ENCODE data around the gene TMED6. TPM values are rescaled to one million over a fixed set of nuclear protein-coding genes. Genes with fewer than 3 reads are reported as not detected.

TMED6 gene
- total RNA-seq, 1 experiment from 2014 or later: 0.91 TPM

GRCh38 chr16:69315486-69316311 is 35.9 kb downstream of the TMED6 start:
- RAD21 ChIA-PET (ENCODE audit: low non-redundant PET in 1 of 2, low total read pairs in 2 of 2, uncharacterized antibody in 2 of 2, unreplicated experiment in 2 of 2): no interaction called here
- CTCF ChIA-PET: no interaction called here
- POLR2A ChIA-PET: no interaction called here
- H3K4me2 ChIP-seq (ENCODE audit: low read length): no peak overlapping the region
- H4K20me1 ChIP-seq (ENCODE audit: insufficient read depth): no peaks in the 10 kb centered on the region
- no peak overlapping the region for H3K9ac ChIP-seq (ENCODE audit: low read length)
- peaks cover 2 to 7% of the 10 kb centered on the region in 2 experiments; a peak in 3 of 4 replicates for H3K4me1 ChIP-seq (ENCODE audit: control insufficient read depth in 1 of 2, insufficient read depth in 2 of 2, low read length in 2 of 2)
- H3K9me3 ChIP-seq (ENCODE audit: control insufficient read depth in 1 of 2, insufficient read depth in 1 of 2, low read depth in 1 of 2, low read length in 2 of 2): no peaks in the 10 kb centered on the region
- ATAC-seq (no peak), DNase-seq (ENCODE audit: low read depth, low spot score) (no peak)
- H2AFZ ChIP-seq (ENCODE audit: low read depth, low read length, poor library complexity, severe bottlenecking): no peak overlapping the region
- no peak for TF ChIP-seq ZNF274 (IDR thresholded peaks at IDR 0.05; ENCODE audit: low read depth, low read length)
- BruUV-seq (replicated peaks): no TSS peak
- H3K36me3 ChIP-seq (ENCODE audit: control insufficient read depth in 1 of 2, insufficient read depth in 2 of 2, low read length in 2 of 2): peaks cover 30 to 44% of the 10 kb centered on the region in 2 experiments; a peak in 3 of 4 replicates
- intact Hi-C loops (cut with micrococcal nuclease): no loop called here
- no peaks in the 10 kb centered on the region for H3K9me2 ChIP-seq (ENCODE audit: insufficient read depth)
- peaks cover 65% of the 10 kb centered on the region for H3K79me2 ChIP-seq (ENCODE audit: insufficient read depth, low read length)
- no peak overlapping the region for H3K27ac ChIP-seq (ENCODE audit: low read depth, low read length)
- H3K27me3 ChIP-seq (ENCODE audit: insufficient read depth, low read length): no peaks in the 10 kb centered on the region
- H3K4me3 ChIP-seq (replicated peaks in 1 of 2; ENCODE audit: low read depth in 1 of 2, low read length in 2 of 2): no peak overlapping the region

GRCh38 chr16:69314534-69314933 is 37.1 kb downstream of the TMED6 start:
- BruUV-seq (replicated peaks): no TSS peak
- Histone ChIP-seq H3K9me2 (ENCODE audit: insufficient read depth) (no peaks in the 10 kb centered on the region), H3K4me1 (ENCODE audit: control insufficient read depth in 1 of 2, insufficient read depth in 2 of 2, low read length in 2 of 2) (peaks cover 6 to 14% of the 10 kb centered on the region in 2 experiments), H3K27me3 (ENCODE audit: insufficient read depth, low read length) (no peaks in the 10 kb centered on the region), H3K36me3 (ENCODE audit: control insufficient read depth in 1 of 2, insufficient read depth in 2 of 2, low read length in 2 of 2) (peaks cover 20 to 39% of the 10 kb centered on the region in 2 experiments; a peak in 3 of 4 replicates), H3K79me2 (ENCODE audit: insufficient read depth, low read length) (peaks cover 61% of the 10 kb centered on the region), H3K9me3 (ENCODE audit: control insufficient read depth in 1 of 2, insufficient read depth in 1 of 2, low read depth in 1 of 2, low read length in 2 of 2) (no peaks in the 10 kb centered on the region), H3K27ac (ENCODE audit: low read depth, low read length) (no peak overlapping the region), H2AFZ (ENCODE audit: low read depth, low read length, poor library complexity, severe bottlenecking) (no peak overlapping the region), H3K4me2 (ENCODE audit: low read length) (no peak overlapping the region), H4K20me1 (ENCODE audit: insufficient read depth) (no peaks in the 10 kb centered on the region), H3K4me3 (replicated peaks in 1 of 2; ENCODE audit: low read depth in 1 of 2, low read length in 2 of 2) (no peak overlapping the region), H3K9ac (ENCODE audit: low read length) (no peak overlapping the region)
- DNase-seq (ENCODE audit: low read depth, low spot score): no peak
- RAD21 ChIA-PET (ENCODE audit: low non-redundant PET in 1 of 2, low total read pairs in 2 of 2, uncharacterized antibody in 2 of 2, unreplicated experiment in 2 of 2): no interaction called here
- POLR2A ChIA-PET: no interaction called here
- CTCF ChIA-PET: no interaction called here
- no peak for TF ChIP-seq YY1 (IDR thresholded peaks at IDR 0.05; ENCODE audit: extremely low read depth, insufficient replicate concordance, low read depth, low read length)
- no peak for TF ChIP-seq MAX (IDR thresholded peaks at IDR 0.05)
- TF ChIP-seq ZFX (IDR thresholded peaks at IDR 0.05): no peak
- TF ChIP-seq ATF3 (IDR thresholded peaks at IDR 0.05): no peak
- TF ChIP-seq EZH2phosphoT487 (IDR thresholded peaks at IDR 0.05; ENCODE audit: borderline replicate concordance): no peak
- no peak for TF ChIP-seq SP1 (IDR thresholded peaks at IDR 0.05; ENCODE audit: low read depth)
- no peak for TF ChIP-seq SRF (IDR thresholded peaks at IDR 0.05; ENCODE audit: low read depth)
- TF ChIP-seq REST (IDR thresholded peaks at IDR 0.05; ENCODE audit: low read depth): no peak
- no peak for TF ChIP-seq ZNF274 (IDR thresholded peaks at IDR 0.05; ENCODE audit: low read depth, low read length)
- no peak for TF ChIP-seq FOSL1 (IDR thresholded peaks at IDR 0.05; ENCODE audit: low read depth)
- TF ChIP-seq CTCF (IDR thresholded peaks at IDR 0.05 in 2 of 3, conservative IDR thresholded peaks at IDR 0.05 in 1 of 3; ENCODE audit: borderline replicate concordance in 1 of 3, insufficient read depth in 1 of 3, low read depth in 2 of 3, low read length in 2 of 3): no peak
- TF ChIP-seq EZH2 (IDR thresholded peaks at IDR 0.05): no peak
- intact Hi-C loops (cut with micrococcal nuclease): no loop called here
- no peak for ATAC-seq
